PFSK-1 (cell line): Measurements from ENCODE around the gene TRIM44.

Experiments used
- FOXP2 ChIP-seq: optimal IDR thresholded peaks from 2 replicates; pipeline ENCODE3; 2011; ENCODE audit warnings: borderline replicate concordance, control low read depth, inconsistent platforms; ENCODE audit not compliant: insufficient read depth; ENCODE audit errors: extremely low read length, extremely low read depth
- POLR2AphosphoS5 ChIP-seq: IDR thresholded peaks from 2 replicates; pipeline ENCODE4 v1.6.1; 2012; ENCODE audit warnings: low read depth, mild to moderate bottlenecking, control low read depth, low read length, moderate library complexity
- SIN3A ChIP-seq: IDR thresholded peaks from 2 replicates; pipeline ENCODE4 v1.6.1; 2012; ENCODE audit warnings: mild to moderate bottlenecking, low read length, moderate library complexity, borderline replicate concordance; ENCODE audit not compliant: insufficient read depth
- TAF1 ChIP-seq: IDR thresholded peaks from 2 replicates; pipeline ENCODE4 v1.6.1; 2012; ENCODE audit warnings: low read length, control low read depth, borderline replicate concordance; ENCODE audit not compliant: insufficient read depth
- TF ChIP-seq, protein P1 (sequence below), 2 experiments: IDR thresholded peaks; 2 replicates each; pipeline versions ENCODE4 v1.6.1 to v1.8.0; 2011 to 2012; ENCODE audit warnings: low read depth in 2 of 2, low read length in 2 of 2, control low read depth in 1 of 2, inconsistent platforms in 1 of 2, mild to moderate bottlenecking in 1 of 2, moderate library complexity in 1 of 2; ENCODE audit not compliant: insufficient read depth in 1 of 2

DNA sequence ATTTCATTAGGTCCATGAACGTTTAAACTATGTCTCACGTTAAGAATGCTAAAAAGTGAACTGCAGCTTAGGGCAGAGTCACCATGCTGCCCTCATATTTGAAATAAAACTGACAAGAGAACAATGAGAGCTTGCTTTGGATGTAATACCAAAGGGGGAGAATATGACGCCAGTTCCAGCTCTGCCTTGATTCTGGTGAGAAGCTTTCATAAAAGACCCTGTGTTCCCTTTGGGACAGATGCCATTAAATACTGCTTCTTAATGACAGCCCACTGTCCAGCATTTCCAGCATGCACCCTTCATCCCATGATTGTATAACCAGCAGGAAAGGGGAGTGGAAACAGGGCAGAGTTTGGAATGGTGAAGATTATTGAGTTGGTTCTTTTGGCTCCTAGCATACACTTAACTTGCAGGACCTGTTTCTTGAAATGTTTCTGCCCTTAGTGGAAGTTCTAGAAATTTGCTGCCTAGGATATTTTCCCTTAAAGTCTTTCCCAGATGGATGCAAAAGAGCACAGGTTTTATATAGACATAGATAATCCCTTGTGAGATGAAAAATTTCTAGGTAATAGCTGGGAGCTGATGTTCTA is 142.0 kb downstream of the TRIM44 start:
- TF ChIP-seq SIN3A (no peak), POLR2AphosphoS5 (no peak), TAF1 (no peak), FOXP2 (no peak)
- TF ChIP-seq, protein P1, sequence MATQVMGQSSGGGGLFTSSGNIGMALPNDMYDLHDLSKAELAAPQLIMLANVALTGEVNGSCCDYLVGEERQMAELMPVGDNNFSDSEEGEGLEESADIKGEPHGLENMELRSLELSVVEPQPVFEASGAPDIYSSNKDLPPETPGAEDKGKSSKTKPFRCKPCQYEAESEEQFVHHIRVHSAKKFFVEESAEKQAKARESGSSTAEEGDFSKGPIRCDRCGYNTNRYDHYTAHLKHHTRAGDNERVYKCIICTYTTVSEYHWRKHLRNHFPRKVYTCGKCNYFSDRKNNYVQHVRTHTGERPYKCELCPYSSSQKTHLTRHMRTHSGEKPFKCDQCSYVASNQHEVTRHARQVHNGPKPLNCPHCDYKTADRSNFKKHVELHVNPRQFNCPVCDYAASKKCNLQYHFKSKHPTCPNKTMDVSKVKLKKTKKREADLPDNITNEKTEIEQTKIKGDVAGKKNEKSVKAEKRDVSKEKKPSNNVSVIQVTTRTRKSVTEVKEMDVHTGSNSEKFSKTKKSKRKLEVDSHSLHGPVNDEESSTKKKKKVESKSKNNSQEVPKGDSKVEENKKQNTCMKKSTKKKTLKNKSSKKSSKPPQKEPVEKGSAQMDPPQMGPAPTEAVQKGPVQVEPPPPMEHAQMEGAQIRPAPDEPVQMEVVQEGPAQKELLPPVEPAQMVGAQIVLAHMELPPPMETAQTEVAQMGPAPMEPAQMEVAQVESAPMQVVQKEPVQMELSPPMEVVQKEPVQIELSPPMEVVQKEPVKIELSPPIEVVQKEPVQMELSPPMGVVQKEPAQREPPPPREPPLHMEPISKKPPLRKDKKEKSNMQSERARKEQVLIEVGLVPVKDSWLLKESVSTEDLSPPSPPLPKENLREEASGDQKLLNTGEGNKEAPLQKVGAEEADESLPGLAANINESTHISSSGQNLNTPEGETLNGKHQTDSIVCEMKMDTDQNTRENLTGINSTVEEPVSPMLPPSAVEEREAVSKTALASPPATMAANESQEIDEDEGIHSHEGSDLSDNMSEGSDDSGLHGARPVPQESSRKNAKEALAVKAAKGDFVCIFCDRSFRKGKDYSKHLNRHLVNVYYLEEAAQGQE (IDR thresholded peaks at IDR 0.05; ENCODE audit: insufficient read depth in 1 of 2, low read depth in 2 of 2, low read length in 2 of 2), result no peak
